Neural crest cell (in vitro differentiated cells): Measurements from ENCODE around the gene COL8A1. TPM values are rescaled to one million over a fixed set of nuclear protein-coding genes. Genes with fewer than 3 reads are reported as not detected.
"Not testable (repeated sequence)": the region's sequence is repeated elsewhere in the genome, so short reads cannot be mapped to it uniquely, and the experiment has no call there.

Experiments used
- DNase-seq: peaks from one replicate; pipeline ENCODE4 v3.0.0; 2021; ENCODE audit warnings: low read depth, mixed read lengths, low spot score
- H3K27ac Mint-ChIP-seq: one replicate; pipeline ENCODE4 v1.8.0; 2021; ENCODE audit warnings: mild to moderate bottlenecking, mixed read lengths; ENCODE audit not compliant: unreplicated experiment
- H3K27me3 Mint-ChIP-seq: 2 replicates; pipeline ENCODE4 v1.8.0; 2021; ENCODE audit warnings: low read depth, mild to moderate bottlenecking, mixed read lengths
- H3K36me3 Mint-ChIP-seq: 2 replicates; pipeline ENCODE4 v1.8.0; 2021; ENCODE audit warnings: low read depth, mild to moderate bottlenecking, mixed read lengths
- H3K4me1 Mint-ChIP-seq: 2 replicates; pipeline ENCODE4 v1.8.0; 2021; ENCODE audit warnings: mixed read lengths
- H3K4me3 Mint-ChIP-seq: one replicate; pipeline ENCODE4 v1.8.0; 2021; ENCODE audit warnings: mild to moderate bottlenecking, mixed read lengths
- H3K9me3 Mint-ChIP-seq: 2 replicates; pipeline ENCODE4 v1.8.0; 2021; ENCODE audit warnings: mixed read lengths
- long read RNA-seq: library from polyadenylated mRNA; unstranded; transcript quantifications from one replicate; pipeline ENCODE4 v2.0.0, GENCODE V29; 2020
- total RNA-seq: library from RNA; stranded (reverse); gene quantifications from 2 replicates; pipeline ENCODE4 v1.2.1, GENCODE V29; 2021
- TF ChIP-seq, protein P1 (sequence below): fragments of 200-600 bp; sonication (generic); conservative IDR thresholded peaks from 2 replicates; pipeline ENCODE4 v1.5.0; 2021; ENCODE audit warnings: antibody characterized with exemption, mild to moderate bottlenecking

Gene COL8A1
- total RNA-seq = 0.14 and 0.28 TPM in 2 replicates
- long read RNA-seq = 0 reads

DNA sequence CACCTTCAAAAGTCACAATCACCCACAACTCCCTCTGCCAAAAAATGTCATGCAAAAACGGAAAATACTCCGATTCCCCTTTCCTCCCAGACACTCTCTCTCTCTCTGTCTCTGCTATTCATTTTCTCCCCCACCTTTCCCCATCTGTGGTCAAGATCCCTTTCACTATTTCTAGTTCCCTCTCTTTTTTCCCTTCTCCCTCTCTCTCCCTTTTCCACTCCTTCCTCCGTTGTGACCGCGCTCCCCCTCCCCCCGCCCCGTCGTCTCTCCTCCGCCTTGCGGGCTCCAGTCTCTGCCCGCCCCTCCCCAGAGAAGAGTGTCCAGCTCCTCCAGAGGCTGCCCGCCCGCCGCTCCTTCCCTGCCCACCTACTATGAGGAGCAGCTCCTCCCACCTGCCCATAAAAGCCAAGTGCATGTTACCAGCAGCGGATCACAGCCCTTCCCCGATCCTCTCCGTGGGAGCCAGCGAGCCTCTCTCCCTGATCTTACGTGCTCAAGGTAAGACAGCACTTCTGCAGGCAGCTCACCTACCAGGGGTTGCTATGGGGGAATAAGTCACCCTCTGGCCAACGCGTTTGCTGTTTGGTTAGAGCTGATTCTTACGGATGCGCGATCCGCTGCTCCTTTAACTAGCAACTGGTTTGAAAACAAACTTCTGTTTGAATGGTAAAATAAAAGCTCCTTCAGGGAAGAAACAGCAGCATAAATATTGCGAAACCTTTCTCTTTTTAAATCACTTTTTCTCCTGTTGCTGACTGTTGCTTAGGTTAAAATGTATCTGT is at the start of gene COL8A1:
Gene COL8A1, plus strand, starts transcription at position 428 of the 782 bp plus-strand sequence. CDS start 152,089 bp downstream, outside the sequence.
- H3K4me1 Mint-ChIP-seq = peaks cover 19% of the 10 kb centered on the region
- no peaks in the 10 kb centered on the region for H3K9me3 Mint-ChIP-seq
- TF ChIP-seq, protein P1, sequence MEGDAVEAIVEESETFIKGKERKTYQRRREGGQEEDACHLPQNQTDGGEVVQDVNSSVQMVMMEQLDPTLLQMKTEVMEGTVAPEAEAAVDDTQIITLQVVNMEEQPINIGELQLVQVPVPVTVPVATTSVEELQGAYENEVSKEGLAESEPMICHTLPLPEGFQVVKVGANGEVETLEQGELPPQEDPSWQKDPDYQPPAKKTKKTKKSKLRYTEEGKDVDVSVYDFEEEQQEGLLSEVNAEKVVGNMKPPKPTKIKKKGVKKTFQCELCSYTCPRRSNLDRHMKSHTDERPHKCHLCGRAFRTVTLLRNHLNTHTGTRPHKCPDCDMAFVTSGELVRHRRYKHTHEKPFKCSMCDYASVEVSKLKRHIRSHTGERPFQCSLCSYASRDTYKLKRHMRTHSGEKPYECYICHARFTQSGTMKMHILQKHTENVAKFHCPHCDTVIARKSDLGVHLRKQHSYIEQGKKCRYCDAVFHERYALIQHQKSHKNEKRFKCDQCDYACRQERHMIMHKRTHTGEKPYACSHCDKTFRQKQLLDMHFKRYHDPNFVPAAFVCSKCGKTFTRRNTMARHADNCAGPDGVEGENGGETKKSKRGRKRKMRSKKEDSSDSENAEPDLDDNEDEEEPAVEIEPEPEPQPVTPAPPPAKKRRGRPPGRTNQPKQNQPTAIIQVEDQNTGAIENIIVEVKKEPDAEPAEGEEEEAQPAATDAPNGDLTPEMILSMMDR = no peak
- H3K27ac Mint-ChIP-seq = no peak within 1 kb of the TSS
- H3K36me3 Mint-ChIP-seq = no peaks in the 10 kb centered on the region
- no peak for DNase-seq
- H3K4me3 Mint-ChIP-seq = peak within 1 kb of the TSS; percentile 82
- peaks cover 87% of the 10 kb centered on the region for H3K27me3 Mint-ChIP-seq

DNA sequence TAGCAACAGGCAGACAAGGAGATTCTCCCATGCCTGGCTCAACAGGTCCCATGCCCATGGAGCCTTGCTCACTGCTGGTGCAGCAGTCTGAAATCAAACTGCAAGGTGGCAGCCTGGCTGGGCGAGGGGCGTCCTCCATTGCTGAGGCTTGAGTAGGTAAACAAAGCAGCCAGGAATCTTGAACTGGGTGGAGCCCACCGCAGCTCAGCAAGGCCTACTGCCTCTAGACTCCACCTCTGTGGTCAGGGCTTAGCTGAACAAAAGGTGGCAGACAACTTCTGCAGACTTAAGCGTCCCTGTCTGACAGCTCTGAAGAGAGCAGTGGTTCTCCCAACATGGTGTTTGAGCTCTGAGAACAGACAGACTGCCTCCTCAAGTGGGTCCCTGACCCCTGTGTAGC is 49.2 kb upstream of the COL8A1 start:
- H3K27me3 Mint-ChIP-seq = peaks cover 22% of the 10 kb centered on the region
- H3K36me3 Mint-ChIP-seq, H3K9me3 Mint-ChIP-seq, H3K4me3 Mint-ChIP-seq, H3K27ac Mint-ChIP-seq, H3K4me1 Mint-ChIP-seq, DNase-seq: not testable (repeated sequence)

DNA sequence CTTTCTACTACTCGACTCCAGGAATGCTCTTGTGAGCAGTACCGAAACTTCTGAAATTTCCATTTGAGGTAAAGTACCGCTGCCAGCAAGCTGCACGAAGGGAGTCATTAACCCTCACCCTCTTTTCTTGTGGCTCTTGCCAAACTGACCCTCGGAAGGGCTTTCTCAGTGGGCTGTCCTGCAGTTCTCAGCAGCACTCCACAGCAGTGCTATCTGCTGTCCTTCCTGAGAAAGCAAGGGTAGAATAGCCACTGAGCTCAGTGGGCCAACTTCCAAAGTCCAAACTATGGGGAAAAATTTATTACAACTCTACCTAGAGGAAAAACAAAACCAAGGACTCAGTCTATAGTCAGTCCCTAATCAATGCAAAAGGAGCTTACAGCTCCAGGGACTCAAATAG is 38.5 kb upstream of the COL8A1 start:
- H3K4me3 Mint-ChIP-seq = no peak overlapping the region

DNA sequence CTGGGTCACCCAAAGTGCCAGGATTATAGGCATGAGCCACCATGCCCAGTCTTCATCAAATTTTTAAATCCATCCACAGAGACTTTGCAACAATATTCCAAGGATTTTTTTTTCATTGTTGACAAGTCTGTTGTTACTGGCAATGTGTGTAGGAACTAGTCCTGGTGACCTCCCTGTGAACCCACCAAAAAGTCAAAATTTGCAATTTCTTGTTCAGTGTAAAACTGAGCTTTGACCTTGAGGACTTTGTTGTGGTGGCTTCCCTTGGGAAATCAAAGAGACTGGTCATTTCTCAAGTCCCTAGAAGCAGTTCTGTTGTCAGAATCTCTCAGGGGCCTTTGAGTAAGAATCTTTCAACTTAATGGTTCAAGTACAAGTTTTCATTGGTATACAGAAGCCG is 36.9 kb upstream of the COL8A1 start:
- no peak overlapping the region for H3K4me3 Mint-ChIP-seq
- H3K9me3 Mint-ChIP-seq = no peaks in the 10 kb centered on the region
- H3K27me3 Mint-ChIP-seq = no peaks in the 10 kb centered on the region
- no peaks in the 10 kb centered on the region for H3K4me1 Mint-ChIP-seq
- TF ChIP-seq, protein P1 = no peak
- H3K36me3 Mint-ChIP-seq = no peaks in the 10 kb centered on the region
- no peak for DNase-seq
- no peak overlapping the region for H3K27ac Mint-ChIP-seq

More for the DNA sequence above, 38.5 kb upstream of the COL8A1 start:
- no peak overlapping the region for H3K27ac Mint-ChIP-seq
- no peaks in the 10 kb centered on the region for H3K36me3 Mint-ChIP-seq
- no peak for DNase-seq
- no peaks in the 10 kb centered on the region for H3K4me1 Mint-ChIP-seq
- no peaks in the 10 kb centered on the region for H3K9me3 Mint-ChIP-seq
- H3K27me3 Mint-ChIP-seq = no peaks in the 10 kb centered on the region
- TF ChIP-seq, protein P1 = no peak

DNA sequence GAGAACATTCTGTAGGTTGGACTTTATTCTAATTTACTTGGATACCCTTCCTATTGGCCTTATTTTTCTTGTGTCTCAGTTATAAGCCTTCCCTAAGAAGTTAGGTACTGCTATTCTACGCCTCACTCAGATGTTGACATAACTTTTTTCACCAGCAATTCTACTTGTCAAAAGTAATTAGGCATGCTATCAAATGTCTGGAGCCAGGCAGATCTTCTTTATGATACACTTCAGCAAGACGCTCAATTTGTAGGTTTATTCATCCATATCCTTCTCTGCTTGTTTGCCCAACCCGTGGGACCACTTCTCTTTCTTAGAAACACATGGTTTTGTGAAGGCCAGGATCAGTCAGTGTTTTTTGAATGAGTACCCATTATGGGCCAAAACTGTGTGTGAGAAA is 36.2 kb upstream of the COL8A1 start:
- no peak for DNase-seq
- no peaks in the 10 kb centered on the region for H3K9me3 Mint-ChIP-seq
- no peaks in the 10 kb centered on the region for H3K4me1 Mint-ChIP-seq
- no peak overlapping the region for H3K4me3 Mint-ChIP-seq
- H3K36me3 Mint-ChIP-seq = no peaks in the 10 kb centered on the region
- TF ChIP-seq, protein P1 = no peak
- H3K27ac Mint-ChIP-seq = no peak overlapping the region
- no peaks in the 10 kb centered on the region for H3K27me3 Mint-ChIP-seq

DNA sequence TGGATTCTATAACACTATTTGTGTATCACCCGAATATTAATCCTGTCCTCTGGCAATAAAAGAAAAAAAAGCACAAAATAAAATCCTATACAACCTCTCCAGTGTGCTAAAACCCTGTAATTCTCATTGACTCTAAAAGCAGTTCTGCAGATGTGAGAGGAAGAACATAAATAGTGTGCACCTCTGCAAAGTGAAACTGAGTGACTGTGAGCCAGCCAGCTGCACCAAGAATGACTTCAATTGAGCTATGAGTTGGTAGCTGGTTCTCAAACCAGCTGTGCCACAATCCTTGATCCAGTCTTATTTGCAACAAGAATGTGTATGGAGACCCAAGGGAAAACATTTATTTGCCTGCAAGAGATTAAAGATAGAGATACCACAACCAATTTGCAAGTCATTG is 31.2 kb upstream of the COL8A1 start:
- no peak overlapping the region for H3K4me3 Mint-ChIP-seq
- no peaks in the 10 kb centered on the region for H3K36me3 Mint-ChIP-seq
- no peak overlapping the region for H3K27ac Mint-ChIP-seq
- no peaks in the 10 kb centered on the region for H3K4me1 Mint-ChIP-seq
- DNase-seq = no peak
- H3K9me3 Mint-ChIP-seq = peaks cover 7% of the 10 kb centered on the region
- TF ChIP-seq, protein P1 = no peak
- H3K27me3 Mint-ChIP-seq = no peaks in the 10 kb centered on the region
